GM21786 (cell line): ENCODE measurements around the gene HOXA6.

Experiments
- ATAC-seq: cut with Tn5 transposase; IDR thresholded peaks from one replicate; pipeline ENCODE4 v1.9.1; 2021; ENCODE audit not compliant: unreplicated experiment

The HOXA6 gene

DNA sequence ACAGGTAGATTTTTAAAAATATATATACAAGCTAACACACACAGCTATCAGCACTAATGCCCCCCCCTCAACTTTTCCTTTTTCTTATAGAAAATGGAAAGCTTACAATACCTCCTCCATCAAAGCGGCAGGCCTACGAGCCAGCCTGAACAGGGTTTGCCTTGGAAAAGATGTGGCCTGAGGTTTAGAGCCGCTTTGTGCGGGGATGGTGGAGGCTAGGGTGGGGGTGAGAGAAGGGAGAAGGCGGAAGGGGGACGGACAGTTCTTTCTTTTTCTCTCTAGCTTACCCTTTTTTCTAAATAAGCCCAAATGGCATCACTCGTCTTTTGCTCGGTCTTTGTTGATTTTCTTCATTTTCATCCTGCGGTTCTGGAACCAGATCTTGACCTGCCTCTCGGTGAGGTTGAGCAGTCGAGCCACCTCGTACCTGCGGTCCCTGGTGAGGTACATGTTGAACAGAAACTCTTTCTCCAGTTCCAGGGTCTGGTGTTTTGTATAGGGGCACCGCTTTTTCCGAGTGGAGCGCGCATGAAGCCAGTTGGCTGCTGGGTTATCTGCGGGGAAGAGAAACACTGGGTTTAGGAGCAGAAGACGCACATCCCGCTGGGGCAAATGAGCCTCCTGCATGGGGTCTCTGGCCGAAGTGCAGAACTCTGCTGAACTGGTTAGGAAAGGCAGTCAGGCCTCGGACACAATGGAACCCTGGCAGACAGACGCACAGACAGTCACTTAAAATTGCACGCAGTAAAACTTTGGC lies 15.9 kb upstream of the HOXA6 start:
- no peak for ATAC-seq

DNA sequence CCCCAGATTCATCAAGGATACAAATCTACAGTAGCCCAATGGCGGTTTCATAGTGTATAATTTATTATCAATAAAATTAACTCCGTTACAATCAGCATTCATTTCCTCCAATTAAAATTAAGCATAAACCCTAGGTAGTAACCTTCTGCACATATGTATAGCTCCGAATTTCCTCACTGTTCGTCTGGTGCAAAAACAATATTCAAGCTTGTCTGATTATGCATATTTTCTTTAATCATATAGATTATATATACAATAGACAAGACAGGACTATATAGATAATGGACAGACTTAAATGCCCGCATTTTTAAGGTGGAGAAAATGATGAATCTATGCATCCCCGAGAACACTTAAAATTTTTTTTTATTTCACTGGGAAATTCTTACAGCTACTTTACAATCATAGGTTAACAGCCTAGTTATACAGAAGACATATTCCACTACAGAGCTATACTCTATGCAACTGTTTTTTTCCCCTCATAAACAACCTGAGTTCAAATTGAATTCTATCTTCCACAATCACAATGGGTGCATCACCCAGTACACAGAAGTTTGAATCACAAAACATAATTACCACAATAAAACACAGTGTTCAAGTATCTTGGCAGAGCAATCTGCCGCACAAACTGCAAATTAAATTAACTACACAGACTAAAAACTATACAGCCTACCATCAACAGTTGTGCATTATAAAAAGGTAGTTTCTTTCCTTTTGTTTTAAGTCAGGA lies 15.2 kb upstream of the HOXA6 start:
- ATAC-seq: no peak

DNA sequence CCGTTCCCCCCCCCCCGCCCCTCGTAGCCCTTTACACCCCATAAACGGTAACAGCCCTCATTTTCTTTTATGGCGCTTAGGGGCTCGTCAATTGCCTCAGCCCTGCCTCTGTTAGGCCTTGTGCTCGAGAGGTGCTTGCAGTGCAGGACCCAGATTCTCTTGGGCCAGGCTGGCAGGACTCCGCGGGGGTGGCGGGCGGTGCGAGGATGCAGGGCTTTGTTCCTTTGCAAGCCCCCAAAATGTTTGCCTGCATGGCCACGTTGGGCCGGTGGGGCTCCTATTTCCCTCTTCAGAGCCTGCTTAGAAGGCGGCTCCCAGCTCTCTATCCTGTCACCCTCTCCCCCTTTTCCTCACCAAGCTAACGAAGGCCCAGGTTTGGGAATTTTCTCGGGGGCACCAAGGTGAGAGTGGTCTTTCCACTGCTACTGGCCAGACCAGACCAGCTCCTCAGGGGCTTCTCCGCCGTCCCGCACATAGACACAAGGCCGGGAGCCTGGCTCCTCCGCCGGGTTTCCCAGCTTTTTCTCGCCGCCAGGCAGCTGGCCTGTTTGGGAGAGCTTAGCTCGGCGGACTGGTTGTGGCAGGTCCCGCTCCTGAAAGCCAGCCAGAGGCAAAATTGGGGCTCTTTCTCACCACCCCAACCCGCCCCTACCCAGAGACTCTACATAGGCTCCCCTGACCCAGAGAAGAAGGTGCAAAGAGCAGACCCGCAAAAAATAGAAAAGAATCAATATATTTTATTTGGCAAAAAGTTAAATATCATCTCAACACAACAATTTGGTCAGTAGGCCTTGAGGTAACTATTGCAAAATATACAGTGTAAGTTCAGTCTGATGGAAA lies 14.4 kb upstream of the HOXA6 start:
- ATAC-seq: no peak

DNA sequence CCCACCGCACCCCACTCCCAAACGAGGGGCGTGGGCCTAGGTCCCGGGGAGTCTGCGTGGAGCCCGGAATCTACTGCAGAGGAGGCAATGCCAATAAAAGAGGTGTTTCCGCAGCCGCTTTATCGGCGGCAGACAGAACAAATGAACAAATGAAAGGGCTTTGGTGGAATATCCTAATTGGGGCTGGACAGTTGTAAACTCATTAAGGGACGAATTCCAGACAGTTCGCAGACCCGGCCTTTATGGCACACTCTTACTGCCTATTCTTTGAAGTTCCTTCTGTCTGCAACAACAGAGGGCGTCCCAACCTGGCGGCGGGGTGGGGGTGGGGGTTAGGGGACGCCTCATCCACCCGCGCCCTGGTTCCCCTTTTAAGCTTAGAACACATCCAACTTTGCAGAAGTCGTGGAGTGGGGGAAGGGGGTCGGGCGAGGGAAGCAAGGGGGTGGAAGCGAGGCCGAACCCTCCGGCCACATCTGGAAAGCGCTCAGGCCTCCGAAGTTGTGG lies 13.7 kb upstream of the HOXA6 start:
- no peak for ATAC-seq

DNA sequence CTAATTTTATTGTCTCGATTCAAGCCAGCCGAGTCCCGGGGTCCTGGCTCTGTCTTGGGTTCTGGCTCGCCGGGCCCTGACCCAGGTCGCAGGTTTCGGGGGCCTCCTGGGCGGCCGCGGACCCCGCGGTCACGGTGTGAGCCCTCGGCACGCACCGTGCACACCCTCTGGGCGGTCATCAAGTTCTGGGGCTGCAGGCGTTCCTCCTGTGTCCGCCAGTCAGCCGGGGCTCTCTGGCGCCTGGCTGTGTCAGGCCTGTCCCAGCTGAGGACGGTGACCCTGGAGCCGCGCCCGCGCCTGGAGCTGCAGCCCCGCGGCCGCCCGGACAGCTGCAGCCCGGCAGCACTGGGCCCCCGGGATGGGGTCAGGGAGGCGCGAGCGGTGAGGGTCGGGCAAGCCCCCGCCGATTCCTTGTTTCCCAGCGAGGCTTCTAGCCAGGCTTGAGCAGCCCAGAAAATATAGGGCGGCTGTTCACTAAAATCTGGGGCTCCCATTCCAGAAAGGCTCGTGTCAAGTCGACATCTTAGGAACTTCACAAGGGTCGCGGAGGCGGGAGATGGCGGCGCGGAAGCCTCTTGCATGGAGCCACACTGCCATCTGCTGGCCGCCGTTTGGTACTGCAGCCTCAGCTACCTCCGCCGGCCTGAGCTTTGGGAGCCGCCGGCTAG lies 13.1 kb upstream of the HOXA6 start:
- ATAC-seq: peak; percentile 69

DNA sequence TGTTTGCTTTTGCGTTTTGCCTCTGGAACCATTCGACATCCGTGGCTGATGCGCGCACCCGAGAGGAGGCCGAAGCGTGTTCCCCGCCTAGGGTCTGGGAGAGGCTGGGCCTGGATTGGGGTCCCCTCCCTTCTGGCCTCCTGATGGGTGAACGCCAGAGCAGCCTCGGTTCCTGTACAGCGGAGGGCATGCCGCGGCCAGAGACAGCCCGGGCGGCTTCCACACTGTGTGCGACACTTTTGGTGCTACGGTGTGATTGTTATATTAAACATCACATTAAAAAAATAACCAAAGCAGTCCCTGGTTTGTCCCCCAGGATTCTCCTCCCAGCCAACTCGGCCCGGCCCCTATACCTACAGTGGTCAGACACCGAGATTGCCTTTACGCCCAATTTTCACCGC lies 12.6 kb upstream of the HOXA6 start:
- ATAC-seq: no peak

DNA sequence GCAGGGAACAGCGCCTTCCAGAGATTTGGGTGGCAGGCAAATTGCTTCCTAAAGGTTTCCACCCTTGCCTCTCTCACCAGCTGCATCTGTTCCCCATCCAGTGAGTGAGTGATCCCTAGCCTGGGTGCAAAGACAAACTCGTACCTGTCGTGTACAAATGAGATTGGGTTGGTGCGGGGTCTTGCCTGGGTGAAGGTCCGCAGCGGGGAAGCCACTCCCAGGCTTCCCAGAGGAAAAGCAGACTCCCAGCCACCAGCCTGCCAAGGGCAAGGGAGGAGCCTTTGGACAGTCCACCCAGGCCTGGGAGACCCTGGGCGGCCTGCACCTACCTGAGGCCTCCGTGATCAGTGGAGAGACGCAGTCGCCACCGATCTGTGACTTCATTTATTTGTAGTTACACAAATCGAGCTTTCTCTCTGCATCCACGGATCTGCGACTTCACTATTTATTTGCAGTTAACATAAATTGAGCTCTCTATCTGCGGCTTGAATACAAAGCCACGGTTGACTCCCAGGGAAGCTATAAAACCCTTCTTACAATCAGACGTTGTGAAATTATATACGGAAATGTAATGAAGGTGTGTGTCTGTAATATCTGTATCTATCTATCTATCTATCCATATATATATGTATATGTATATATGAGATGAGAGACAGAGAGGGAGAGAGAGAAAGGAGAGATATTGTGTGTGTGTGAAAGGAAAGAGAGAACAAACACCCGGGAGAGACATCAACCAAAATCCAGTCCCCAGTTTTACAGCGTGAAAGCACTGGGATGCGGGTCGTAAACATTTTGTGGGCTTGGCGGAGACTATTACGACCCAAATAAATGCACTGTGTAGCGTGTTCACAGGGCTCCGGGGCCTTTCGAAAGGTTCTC lies 11.9 kb upstream of the HOXA6 start:
- no peak for ATAC-seq

DNA sequence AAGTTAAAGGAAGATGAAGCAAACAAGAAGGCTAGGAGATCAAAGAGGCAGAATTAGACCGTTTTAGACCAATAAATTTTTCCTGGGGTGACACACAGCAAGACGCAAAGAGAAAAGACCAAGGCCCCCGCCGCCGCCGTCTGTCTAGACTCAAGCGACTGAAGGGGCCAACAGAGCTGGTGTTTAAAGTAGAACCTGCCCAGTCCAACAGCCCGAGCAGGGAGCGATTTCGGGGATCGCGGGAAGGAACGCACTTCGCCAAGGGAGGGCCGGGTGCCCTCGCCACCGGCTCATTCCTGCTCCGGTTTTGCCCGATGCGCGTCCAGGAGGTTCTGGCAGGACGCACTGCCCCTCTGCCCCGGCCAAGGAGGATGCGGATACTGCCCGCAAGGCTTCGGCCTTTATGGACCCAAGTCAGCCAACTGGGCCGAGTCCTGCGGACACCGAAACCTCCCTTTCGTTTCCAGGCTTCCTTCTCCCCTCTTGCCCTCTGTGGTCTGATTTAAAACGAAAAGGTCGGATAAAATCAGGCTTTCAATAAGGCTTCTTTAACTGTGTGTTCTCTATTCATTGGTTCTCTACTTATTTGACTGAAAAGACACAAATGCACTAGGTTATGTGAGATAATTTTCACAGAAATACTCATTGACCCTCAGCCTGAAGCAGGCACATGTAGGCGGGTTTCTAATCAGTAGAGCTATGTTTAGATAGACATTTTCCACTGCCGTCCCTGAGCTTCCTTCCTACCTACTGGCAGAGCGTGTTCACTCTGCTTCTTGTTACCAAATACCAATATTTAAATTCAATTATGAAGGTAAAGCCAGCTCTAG lies 11.1 kb upstream of the HOXA6 start:
- no peak for ATAC-seq

DNA sequence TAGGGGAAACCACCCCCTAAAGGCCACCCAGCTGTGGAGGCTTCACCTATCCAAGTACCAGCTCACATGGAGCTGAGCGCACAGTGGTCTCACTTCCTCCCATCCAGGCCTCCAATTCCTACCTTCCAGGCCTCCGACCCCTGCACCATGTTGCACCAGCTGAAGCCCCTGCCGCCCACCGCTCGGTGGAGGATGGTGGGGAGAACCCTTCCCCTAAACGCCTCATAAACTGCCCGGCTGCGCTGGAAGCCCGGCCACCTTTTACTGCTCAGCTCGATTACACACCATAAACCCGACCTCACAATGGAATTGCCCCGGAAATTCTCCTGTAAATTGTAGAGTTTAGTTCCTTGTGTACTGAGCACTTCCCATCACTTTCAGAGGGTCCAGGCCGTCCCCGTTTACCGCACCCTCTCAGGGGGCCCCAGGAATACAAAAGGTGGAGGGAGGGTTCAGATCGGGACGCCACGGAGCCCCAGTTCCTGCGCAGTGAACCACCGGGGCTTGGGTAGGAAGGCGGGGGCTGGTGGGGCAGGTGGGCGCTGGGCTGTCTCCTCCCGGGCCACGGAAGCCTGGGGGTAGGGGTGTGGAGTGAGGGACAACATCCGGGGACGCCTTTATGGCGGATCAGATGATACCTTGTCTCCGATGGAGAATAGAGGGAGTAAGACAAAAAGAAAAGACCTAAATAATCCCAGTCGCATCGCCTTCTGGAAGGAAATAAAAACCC lies 10.3 kb upstream of the HOXA6 start:
- ATAC-seq: no peak

DNA sequence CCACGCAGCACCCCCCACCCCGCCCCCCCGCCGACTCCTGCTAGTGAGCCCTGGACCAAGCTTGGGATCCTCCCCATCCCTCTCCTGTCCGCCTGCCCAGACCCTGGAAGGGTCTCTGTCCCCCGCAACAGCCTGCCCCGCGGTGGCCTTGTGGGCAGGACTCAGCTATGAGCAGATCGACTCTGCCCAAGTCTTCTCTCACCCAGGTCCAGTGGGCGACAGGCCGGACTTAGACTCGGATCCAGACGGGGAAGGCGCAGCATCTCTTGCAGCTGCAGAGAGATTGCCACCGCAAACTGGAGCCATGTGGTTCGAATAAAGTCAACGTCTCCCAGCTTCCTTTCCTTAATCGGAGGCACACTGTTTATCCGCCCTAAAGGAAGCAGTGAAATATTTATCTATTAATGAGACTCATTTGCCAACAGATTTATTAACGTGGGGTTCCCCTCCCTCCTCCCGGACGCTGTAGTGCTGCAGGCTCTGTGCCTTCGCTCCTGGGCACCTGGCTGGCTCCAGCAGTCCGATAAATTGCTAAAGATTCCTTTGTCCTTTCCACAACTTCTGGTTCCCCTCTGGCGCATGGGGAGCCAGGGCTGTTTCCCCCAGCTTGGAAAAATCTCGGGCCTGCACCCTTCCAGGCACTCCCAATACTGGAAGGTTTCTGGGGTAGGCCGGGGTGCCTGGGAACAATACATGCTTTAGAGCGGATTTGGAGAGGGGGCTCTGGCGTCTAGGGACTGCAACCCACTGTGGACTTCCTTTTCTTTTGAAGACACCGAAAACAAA lies 9.5 kb upstream of the HOXA6 start:
- ATAC-seq: no peak

DNA sequence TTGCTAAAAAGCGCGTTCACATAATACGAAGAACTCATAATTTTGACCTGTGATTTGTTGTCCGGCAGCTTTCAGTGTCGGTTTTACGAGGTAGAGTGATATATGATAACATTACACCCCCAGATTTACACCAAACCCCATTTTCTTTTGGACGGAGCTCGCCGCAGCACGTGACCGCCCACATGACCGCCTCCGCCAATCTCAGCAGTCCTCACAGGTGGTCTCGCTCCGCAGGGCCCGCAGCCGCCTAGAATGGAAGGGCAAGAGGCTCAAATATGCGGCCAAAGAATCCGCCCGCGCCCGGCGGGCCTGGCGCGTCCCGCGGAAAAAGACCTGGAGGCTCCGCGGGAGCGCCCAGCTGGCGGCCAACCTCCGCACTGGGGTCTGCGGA lies 8.9 kb upstream of the HOXA6 start, which contains the start of gene HOXA7:
TSS of gene HOXA7 (minus strand) at position 168 of the 391 bp plus-strand sequence. CDS start at position 38, 130 bp downstream.
- no peak for ATAC-seq

DNA sequence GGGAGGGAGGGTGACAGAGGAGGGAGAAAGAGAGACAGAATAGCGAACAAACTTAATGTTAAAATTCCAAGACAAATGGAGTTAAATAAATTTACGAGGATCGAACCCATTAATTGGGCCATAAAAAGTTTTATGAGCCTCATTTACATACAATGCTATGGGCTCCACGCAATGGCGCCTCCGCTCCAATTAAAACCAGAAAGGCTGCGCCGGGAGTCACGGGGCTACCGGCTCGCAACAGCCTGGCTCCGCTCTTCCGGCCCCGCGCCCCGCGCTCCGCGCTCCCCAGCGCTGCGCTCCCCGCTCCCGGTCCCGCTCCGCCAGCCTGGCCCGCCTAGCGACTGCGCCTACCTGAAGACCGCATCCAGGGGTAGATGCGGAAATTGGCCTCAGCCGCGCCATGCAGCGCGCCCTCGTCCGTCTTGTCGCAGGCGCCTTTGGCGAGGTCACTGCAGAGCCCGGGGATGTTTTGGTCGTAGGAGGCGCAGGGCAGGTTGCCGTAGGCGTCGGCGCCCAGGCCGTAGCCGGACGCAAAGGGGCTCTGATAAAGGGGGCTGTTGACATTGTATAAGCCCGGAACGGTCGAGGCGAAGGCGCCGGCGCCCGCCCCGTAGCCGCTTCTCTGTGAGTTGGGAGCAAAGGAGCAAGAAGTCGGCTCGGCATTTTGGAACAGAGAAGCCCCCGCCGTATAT lies 8.4 kb upstream of the HOXA6 start:
- ATAC-seq: no peak

DNA sequence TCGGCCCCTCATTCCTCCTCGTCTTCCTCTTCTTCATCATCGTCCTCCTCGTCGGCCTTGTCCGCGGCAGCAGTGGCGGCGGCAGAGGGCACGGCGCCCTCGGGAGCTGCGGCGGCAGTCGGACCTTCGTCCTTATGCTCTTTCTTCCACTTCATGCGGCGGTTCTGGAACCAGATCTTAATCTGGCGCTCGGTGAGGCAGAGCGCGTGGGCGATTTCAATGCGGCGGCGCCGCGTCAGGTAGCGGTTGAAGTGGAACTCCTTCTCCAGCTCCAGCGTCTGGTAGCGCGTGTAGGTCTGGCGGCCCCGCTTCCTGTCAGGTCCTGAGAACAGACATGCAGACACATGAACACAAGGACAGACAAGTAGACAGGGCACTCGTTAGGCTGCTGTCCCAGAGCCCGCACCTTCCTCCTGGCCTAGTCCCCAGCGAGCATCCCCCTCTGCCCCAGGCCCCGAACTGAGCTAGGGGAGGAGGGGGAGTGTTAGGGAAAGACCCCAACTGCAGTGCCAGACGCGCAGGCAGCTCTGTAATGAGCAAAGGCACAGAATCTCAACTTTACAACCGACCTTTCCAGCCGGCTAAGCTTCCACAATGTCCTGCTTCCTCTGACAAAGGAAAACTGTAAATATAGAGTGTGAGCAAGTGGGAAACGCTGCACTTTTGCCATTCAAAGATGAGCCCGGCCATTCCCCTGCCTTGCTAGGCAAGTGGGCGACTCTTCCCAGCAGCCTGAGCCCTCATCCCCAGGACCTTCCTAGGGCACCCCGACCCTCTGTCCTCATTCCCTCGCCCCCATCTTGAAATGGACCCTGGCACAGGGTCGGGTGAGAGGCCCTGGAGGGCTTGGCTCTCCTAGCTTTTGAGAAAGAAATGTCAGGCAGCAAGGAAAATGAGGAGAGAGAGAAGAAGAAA lies 7.6 kb upstream of the HOXA6 start:
- ATAC-seq: no peak

DNA sequence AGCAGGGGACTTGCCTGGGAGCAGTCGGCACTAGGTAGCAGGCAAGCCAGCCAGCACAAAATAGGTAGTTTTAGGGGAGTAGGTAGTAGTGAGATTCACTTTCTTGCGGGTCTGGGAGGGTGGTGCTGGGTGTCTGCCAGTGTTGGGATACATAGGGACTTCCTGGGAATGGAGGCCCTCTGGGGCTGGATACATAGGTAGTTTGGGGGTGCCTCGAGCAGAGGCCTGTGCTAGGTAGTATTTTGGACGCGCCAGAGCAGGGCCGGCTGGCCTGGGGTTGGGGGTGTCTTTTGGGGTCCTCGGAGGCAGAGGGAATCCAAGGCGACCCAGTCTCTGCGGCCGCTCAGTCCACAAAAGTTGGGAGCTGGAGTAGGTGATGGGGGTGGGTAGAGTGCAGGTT lies 6.8 kb upstream of the HOXA6 start:
- ATAC-seq: no peak

DNA sequence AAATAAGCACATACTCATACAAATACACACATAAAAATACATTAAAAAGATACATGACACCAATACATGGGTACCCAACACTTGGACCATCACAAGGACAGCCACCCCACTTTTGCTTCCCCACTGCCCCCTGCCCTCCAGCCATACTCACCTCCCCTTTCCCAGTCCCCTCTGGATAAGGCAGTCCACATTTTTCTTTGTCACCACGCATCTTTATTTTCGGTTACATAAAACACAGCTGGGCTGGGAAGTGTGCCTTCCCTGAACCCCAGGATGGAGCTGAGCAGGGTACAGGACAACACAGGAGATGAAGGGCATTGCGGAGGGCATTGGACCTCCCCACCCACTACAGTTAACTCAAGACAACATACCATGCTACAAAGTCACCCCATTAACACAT lies 6.0 kb upstream of the HOXA6 start:
- no peak for ATAC-seq
